Measurements from ENCODE around the gene IFT27.
"Not testable (repeated sequence)": the region's sequence is repeated elsewhere in the genome, so short reads cannot be mapped to it uniquely, and the experiment has no call there.

Gene IFT27

DNA sequence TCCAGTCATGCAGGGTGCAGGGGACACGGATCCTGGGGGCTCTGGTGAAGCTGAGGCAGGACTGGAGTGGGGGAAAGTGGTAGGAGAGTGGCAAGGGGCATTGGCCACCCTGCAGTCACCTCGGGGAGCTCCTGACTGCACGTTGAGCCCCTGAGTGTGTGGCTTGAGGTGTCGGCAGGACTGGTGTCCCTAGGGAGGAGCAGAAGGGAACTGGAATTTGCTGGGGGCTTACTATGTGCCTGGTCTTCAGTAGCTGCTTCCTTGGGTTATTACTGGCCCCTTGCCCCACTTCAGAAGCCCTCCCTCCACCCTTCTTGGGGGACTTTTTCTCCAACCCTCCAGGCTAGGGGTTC is 31.5 kb downstream of the IFT27 start:
- H3K9me3 Mint-ChIP-seq = no peaks in the 10 kb centered on the region
- H3K27me3 Mint-ChIP-seq = peaks cover 38% of the 10 kb centered on the region
- H3K27ac Mint-ChIP-seq = no peak overlapping the region
- no peak for ATAC-seq
- H3K4me1 Mint-ChIP-seq = no peaks in the 10 kb centered on the region
- no peaks in the 10 kb centered on the region for H3K36me3 Mint-ChIP-seq
- H3K4me3 Mint-ChIP-seq = no peak overlapping the region

DNA sequence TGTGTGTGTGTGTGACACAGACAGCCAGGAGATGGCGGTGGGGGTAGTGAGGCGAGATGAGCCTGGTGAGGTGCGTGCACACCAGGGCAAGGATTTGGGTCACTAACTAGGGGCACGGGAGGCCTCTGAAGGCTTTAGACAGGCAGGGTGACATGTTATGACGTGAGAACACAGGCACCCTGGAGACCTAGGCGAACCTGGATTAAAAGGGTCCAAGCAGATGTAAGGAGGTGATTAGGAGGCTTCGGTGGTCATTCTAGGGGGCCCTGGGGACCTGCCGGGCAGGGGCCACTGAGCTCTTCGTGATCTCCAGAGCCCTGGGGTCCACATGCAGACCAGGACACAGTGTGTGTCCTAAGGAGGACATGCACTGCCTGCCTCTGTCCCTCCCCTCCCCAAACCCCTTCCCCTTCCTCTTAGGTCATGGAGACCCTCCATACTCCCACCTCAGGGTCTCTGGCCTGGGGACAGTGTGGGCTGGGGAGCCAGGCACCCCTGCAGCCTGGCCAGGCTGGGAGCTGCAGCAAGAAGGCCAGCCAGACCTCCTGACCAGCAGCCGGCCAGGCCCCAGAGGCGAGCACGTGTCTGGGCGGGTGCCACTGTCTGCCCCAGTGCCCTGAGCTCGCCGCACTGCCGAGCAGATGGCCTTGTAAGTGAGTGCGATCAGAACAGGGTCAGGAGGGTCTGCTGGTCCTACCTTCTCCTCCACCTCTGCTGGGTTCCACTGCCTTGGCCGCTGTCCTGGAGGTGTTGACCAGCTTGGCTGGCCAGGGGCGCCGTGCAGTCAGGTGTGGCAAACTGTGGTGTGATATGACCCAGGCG is 32.1 kb downstream of the IFT27 start:
- H3K36me3 Mint-ChIP-seq = no peaks in the 10 kb centered on the region
- peaks cover 38% of the 10 kb centered on the region for H3K27me3 Mint-ChIP-seq
- H3K9me3 Mint-ChIP-seq = no peaks in the 10 kb centered on the region
- no peaks in the 10 kb centered on the region for H3K4me1 Mint-ChIP-seq
- H3K4me3 Mint-ChIP-seq = no peak overlapping the region
- no peak overlapping the region for H3K27ac Mint-ChIP-seq
- ATAC-seq = peak; percentile 16

DNA sequence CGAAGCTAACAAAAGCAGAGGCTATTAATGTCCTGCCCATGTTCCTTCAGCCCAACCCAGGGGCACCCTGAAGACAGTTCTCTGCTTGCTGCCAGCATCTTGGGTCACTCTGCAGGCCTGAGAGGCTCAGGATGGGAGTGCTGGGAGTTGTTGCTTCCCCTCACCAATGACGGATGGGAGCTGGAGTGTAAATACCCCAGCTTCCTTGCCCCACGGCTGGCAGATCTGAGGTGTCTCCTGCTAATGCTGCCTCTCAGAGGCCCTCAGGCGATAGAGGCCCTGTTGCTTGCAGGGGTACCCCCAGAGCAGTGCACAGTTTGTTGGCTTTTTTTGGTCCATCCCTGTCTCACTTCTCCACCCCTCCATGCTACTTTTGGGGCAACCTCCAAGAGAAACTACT is 32.9 kb downstream of the IFT27 start:
- ATAC-seq = no peak
- no peaks in the 10 kb centered on the region for H3K36me3 Mint-ChIP-seq
- no peak overlapping the region for H3K4me3 Mint-ChIP-seq
- peaks cover 38% of the 10 kb centered on the region for H3K27me3 Mint-ChIP-seq
- no peaks in the 10 kb centered on the region for H3K4me1 Mint-ChIP-seq
- H3K27ac Mint-ChIP-seq = no peak overlapping the region
- H3K9me3 Mint-ChIP-seq = no peaks in the 10 kb centered on the region

DNA sequence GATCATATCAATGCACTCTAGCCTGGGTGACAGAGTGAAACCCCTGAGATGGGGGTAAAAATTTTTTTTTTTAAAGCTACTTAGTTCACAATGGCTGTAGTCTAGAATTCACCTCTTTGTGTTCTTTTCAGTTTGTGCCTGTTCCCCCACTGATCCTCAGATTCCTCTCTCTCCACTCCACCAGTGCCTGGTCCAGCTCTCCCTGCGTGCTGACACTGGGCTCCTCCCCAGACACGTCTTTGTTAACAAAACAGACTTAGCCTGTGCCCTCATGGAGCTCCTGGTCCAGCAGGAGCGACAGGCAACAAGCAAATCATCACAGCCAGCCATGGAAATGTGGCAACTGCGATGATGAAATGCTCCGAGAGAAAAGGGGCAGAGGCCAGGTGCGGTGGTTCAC is 34.0 kb downstream of the IFT27 start:
- H3K27me3 Mint-ChIP-seq = peaks cover 39% of the 10 kb centered on the region
- H3K4me3 Mint-ChIP-seq = no peak overlapping the region
- H3K27ac Mint-ChIP-seq = no peak overlapping the region
- no peaks in the 10 kb centered on the region for H3K9me3 Mint-ChIP-seq
- no peaks in the 10 kb centered on the region for H3K36me3 Mint-ChIP-seq
- ATAC-seq = no peak
- no peaks in the 10 kb centered on the region for H3K4me1 Mint-ChIP-seq

DNA sequence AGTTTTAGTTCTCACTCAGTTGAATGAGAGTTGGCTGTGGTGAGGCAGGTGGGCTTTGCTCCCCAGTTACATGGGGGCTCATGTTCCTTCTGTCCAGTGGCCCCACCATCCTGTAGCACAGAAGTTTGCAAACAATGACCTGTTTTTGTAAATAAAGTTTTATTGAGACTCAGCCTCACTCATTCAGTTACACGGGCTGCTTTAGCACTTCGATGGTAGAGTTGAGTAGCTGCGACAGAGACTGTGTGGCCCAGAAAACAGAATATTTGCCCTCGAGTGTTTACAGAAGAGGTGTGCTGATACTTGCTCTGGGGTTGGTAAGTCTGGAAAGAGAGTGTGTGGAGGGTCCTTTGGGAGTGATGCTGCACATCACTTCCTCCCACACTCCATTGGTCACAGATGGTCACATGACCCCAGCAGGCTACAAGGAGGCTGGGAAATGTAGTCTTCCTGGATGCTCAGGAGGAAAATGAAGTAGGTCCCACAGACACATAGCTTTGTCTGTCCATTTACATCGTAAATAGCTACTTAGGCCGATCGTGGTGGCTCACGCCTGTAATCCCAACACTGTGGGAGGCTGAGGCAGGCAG is 34.6 kb downstream of the IFT27 start:
- no peak overlapping the region for H3K4me3 Mint-ChIP-seq
- no peaks in the 10 kb centered on the region for H3K36me3 Mint-ChIP-seq
- peaks cover 39% of the 10 kb centered on the region for H3K27me3 Mint-ChIP-seq
- no peaks in the 10 kb centered on the region for H3K9me3 Mint-ChIP-seq
- H3K27ac Mint-ChIP-seq = no peak overlapping the region
- H3K4me1 Mint-ChIP-seq = no peaks in the 10 kb centered on the region
- no peak for ATAC-seq

DNA sequence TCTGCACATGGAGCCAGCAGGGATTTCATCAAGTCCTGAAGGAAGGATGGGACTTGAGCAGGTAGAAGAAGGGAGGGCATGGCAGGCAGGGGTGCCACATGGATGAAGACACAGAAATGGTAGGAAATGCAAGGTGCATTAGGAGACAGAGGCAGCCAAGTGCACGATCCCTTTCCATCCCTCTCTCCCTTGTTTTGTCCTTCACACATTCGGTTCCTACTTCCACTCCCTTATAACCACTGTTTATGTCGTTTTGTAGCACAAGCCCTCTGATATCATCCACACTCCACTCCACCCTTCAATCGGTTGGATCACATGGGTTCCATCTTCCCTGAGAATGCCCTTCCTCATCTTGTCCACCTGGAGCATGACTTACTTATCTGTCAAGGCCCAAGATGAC is 35.2 kb downstream of the IFT27 start:
- Mint-ChIP-seq H3K27me3 (peaks cover 34% of the 10 kb centered on the region), H3K9me3 (no peaks in the 10 kb centered on the region), H3K27ac (no peak overlapping the region), H3K4me3 (no peak overlapping the region), H3K36me3 (no peaks in the 10 kb centered on the region), H3K4me1 (no peaks in the 10 kb centered on the region)
- ATAC-seq = no peak

DNA sequence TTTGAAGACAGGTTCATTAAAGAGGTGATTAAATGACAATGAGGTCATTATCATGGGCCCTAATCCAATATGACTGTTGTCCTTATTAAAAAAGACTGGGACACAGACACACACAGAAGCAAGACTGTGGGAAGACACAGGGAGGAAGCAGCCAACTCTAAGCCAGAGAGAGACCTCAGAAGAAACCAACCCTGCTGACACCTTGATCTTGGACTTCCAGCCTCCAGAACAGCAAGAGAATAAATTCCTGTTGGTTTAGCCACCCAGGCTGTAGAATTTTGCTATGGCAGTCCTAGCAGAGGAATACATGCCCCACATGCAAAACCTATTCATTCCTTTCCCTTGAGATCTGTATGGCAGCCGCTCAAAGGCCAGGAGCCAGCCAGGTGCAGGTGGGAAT is 36.7 kb downstream of the IFT27 start:
- peaks cover 30% of the 10 kb centered on the region for H3K27me3 Mint-ChIP-seq
- no peak for ATAC-seq
- H3K27ac Mint-ChIP-seq = no peak overlapping the region
- no peaks in the 10 kb centered on the region for H3K36me3 Mint-ChIP-seq
- no peaks in the 10 kb centered on the region for H3K9me3 Mint-ChIP-seq
- no peak overlapping the region for H3K4me3 Mint-ChIP-seq
- H3K4me1 Mint-ChIP-seq = no peaks in the 10 kb centered on the region

DNA sequence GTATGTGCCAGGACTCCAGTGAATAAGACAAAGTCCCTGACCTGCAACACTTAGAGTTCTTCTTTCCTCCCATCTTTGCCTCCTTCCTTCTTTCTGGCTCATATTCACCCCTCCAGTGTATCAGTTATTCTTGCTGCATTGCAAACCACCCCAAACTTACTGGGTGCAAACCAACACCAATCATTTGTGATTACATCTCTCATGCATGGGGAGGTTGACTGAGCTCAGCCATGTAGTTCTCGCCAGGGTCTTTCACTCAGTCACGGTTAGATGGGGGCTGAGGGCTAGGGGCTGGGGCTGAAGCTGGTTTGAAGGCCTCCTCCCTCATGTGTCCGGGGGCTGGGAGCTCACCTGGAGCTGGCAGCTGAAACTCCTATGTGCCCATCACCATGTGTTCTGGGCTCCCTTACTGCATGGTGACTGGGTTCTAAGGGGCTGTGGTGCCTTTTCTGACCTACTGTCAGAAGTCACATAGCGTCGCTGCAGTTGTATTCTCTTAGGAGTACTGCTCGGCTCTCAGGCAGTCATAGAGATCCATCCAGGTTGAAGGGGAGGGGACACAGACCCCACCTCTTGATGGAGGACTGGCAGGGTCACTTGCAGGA is 37.4 kb downstream of the IFT27 start:
- no peaks in the 10 kb centered on the region for H3K4me1 Mint-ChIP-seq
- no peak overlapping the region for H3K4me3 Mint-ChIP-seq
- H3K27ac Mint-ChIP-seq = no peak overlapping the region
- H3K27me3 Mint-ChIP-seq = peaks cover 35% of the 10 kb centered on the region
- ATAC-seq = no peak
- H3K9me3 Mint-ChIP-seq = no peaks in the 10 kb centered on the region
- H3K36me3 Mint-ChIP-seq = no peaks in the 10 kb centered on the region

DNA sequence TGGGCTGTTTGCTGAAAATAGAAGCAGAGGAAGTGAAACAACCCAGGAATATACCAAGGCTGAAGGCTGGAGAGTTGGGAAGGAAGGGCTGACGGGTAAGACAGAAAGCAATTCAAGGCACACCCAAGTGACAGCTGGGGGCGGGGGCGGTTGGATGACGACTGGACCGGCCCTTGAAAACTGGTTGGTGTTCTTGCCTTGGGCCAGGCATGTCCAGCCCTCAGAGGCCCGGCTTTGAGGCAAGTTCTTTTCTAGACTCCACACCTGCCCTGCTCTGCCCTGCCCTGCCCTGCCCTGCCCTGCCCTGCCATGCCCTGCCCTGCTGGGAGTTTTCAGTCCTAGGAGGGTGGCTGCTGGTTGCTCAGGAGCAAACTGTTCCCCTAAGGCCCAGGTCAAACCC is 38.1 kb downstream of the IFT27 start:
- no peaks in the 10 kb centered on the region for H3K4me1 Mint-ChIP-seq
- H3K27ac Mint-ChIP-seq = no peak overlapping the region
- no peaks in the 10 kb centered on the region for H3K9me3 Mint-ChIP-seq
- peak; percentile 31 for ATAC-seq
- H3K4me3 Mint-ChIP-seq = no peak overlapping the region
- H3K27me3 Mint-ChIP-seq = peaks cover 42% of the 10 kb centered on the region
- no peaks in the 10 kb centered on the region for H3K36me3 Mint-ChIP-seq

DNA sequence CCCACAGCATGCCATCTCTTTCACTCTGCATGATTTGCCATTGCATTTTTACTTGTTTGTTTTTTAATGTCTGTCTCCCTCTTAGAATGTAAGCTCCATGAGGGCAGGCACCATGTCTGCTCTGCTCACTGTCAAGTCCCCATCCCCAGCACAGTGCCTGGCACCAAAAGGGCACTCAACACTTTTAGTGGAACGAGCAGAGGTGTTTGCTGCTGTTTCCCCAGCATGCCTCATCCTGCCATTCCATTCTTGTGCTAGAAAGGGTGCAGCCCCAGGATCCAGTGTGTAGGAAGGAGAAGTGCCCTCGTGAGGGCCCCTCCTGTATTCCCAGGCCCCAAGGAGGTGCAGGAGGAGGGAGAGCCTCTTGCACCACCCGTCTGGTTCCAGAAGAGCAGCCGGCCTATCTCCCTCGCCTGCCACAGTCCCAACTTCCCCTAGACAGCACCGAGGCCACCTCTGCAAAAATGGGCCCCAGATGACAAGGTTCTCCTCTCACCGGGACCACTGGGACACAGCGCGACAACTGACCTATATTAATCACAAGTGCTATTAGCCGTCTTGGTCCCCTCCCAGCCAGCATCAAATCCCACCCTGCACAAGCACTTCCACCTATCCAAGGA is 39.1 kb downstream of the IFT27 start:
- H3K4me1 Mint-ChIP-seq = no peaks in the 10 kb centered on the region
- no peaks in the 10 kb centered on the region for H3K36me3 Mint-ChIP-seq
- ATAC-seq = no peak
- H3K27me3 Mint-ChIP-seq = peaks cover 52% of the 10 kb centered on the region
- no peaks in the 10 kb centered on the region for H3K9me3 Mint-ChIP-seq
- no peak overlapping the region for H3K4me3 Mint-ChIP-seq
- H3K27ac Mint-ChIP-seq = no peak overlapping the region

DNA sequence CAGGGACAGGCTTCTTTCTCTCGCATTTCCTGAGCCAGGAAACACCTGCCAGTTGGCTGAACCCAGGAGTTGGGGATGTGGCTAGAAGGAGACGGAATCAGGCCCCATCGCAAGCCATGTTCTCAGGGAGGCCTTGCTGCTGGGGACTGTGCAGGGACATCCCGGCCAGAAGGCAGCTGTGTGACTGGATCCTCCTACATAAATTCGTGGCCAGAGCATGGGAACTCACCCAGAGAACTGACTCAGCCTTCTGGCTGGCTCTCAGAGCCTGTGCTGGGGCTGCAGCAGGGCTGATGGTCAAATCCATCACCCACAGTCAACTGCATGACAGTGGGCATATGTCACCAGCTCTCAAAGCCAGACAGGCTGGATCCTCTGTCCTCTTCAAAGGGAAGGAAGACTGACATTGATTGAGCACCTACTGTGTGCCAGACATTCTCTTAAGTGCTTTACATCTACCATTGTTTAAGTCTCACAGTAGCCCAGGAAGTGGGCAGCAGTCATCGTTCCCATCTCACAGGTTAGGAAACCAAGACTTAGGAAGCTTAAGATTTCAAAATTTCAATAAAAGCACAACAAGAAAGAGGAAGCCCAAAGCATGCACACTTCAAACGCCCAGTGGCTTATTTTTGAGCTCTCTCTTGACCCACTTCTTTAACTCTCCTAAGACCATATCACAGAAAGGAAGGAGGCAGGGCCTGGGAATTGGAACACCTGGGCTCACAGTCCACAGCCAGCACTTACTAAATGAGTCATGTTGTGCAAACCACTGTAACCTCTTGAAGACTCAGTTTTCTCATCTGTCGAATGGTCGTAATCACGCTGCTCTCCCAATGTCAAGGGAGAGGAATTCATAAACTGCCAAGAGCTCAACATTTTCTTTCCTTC is 41.5 kb downstream of the IFT27 start:
- no peak for ATAC-seq
- Mint-ChIP-seq H3K36me3 (no peaks in the 10 kb centered on the region), H3K4me3 (no peak overlapping the region), H3K27me3 (peaks cover 72% of the 10 kb centered on the region), H3K27ac (no peak overlapping the region), H3K9me3 (no peaks in the 10 kb centered on the region), H3K4me1 (no peaks in the 10 kb centered on the region)

DNA sequence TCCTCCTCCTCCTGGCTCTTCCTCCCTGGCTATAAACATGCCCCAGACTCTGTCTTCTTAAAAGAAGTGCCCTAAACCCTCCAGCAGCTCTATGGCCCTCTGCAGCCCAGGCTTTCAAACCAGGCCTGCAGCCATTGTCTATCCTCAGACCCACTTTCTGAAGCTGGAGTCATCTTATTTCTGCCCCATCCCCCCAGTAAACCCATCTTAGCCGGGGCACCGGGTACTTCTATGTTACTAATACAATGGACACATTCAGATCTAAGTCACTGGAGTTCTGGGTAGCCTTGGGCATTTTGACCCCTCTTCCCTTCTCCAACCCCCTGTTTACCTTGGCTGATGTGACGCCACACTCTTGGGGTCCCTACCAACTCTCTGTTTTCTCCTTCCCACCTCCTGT is 42.6 kb downstream of the IFT27 start:
- ATAC-seq = no peak
- no peaks in the 10 kb centered on the region for H3K4me1 Mint-ChIP-seq
- H3K36me3 Mint-ChIP-seq = no peaks in the 10 kb centered on the region
- peaks cover 72% of the 10 kb centered on the region for H3K27me3 Mint-ChIP-seq
- H3K9me3 Mint-ChIP-seq = no peaks in the 10 kb centered on the region
- no peak overlapping the region for H3K4me3 Mint-ChIP-seq
- no peak overlapping the region for H3K27ac Mint-ChIP-seq

DNA sequence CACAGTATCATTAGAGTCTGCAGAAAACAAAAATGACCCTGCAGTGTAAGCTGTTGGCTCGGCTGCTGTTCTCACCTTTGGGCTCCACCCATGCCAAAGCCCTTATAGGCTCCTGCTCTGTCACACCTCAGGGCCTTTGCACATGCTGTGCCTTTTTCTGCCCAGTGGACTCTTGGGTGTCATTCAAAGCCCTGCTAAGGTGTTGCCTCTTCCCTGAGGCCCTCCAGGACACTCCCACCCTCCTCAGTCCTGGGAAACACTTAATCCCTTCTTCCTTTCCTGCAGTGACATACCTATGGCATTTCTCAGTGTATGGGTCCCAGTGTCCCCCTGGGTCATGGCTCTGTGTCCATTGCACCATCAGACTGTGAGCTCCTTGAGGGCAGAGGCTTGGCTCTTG is 43.3 kb downstream of the IFT27 start:
- Mint-ChIP-seq H3K27me3 (peaks cover 70% of the 10 kb centered on the region), H3K4me1 (no peaks in the 10 kb centered on the region), H3K9me3 (no peaks in the 10 kb centered on the region), H3K4me3 (no peak overlapping the region), H3K36me3 (no peaks in the 10 kb centered on the region), H3K27ac (no peak overlapping the region)
- ATAC-seq = no peak

DNA sequence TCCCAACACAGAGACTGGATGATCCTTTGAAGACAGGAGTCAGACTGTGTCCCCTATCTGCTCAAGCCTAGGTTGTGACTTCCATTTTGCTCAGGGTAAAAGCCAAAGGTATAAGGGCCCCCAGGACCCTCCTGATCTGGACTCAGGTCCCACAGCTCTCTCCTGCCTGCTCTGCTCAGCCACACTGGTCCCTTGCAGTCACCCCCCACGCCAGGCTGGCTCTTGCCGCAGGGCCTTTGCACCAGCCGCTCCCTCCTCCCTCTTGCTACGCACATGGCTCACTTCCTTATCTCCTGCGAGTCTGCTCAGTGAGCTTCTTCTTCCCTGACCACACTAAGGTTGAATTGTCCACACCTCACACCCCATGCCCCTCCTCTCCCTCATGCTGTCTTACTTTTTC is 44.0 kb downstream of the IFT27 start:
- no peak overlapping the region for H3K4me3 Mint-ChIP-seq
- no peaks in the 10 kb centered on the region for H3K36me3 Mint-ChIP-seq
- no peak for ATAC-seq
- H3K4me1 Mint-ChIP-seq = no peaks in the 10 kb centered on the region
- peaks cover 67% of the 10 kb centered on the region for H3K27me3 Mint-ChIP-seq
- no peak overlapping the region for H3K27ac Mint-ChIP-seq
- no peaks in the 10 kb centered on the region for H3K9me3 Mint-ChIP-seq

DNA sequence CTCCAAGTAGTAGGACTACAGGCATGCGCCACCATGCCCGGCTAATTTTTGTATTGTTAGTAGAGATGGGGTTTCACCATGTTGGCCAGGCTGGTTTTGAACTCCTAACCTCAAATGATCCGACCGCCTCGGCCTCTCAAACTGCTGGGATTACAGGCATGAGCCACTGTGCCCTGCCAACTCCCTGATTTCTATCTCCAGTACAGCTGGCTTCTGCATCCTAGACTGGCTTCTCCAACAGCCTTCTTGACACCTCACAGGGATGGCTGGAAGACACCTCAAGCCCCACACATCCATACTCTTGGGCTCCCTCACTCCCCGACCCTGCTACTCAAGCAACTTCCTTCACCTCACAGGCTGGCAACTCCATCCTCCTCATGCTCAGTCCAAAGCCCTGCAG is 44.6 kb downstream of the IFT27 start:
- H3K4me3 Mint-ChIP-seq, H3K36me3 Mint-ChIP-seq, ATAC-seq, H3K9me3 Mint-ChIP-seq, H3K27ac Mint-ChIP-seq, H3K4me1 Mint-ChIP-seq: not testable (repeated sequence)
- peaks cover 67% of the 10 kb centered on the region for H3K27me3 Mint-ChIP-seq

Data from stimulated activated memory B cell treated with anti-CD40 and anti-IgM and Interleukin-4, amounts not matched to agents 10 μg/mL and 1 μg/mL and 100 μg/mL, for 72 hours (primary cell).